ENCODE results near the gene KRTAP10-4. TPM values are rescaled to one million over a fixed set of nuclear protein-coding genes. Genes with fewer than 3 reads are reported as not detected.

Gene KRTAP10-4
- total and polyA plus RNA-seq, 2 donors (not counting 1 experiment from before 2014, with no cell fraction given): not detected

DNA sequence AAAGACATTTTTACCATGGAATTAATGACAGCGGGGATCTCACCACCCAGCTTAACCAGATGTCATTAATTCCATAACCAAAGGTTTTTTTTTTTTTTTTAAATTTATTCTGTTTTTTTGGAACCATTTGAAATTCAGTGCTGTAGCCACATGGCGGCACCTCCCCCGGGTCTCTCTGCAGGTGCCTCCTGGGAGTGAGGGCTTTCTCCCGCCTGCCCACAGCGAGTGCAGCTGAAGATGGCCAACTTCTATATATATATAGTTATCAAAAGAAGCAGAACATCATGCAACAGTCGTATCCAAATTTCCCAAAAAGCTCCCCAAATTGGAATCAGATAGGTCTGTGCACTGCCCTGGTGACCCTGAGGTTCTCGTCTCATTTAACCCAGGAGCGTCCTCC is 41.9 kb downstream of the KRTAP10-4 start:
- H4K20me1 ChIP-seq (ENCODE audit: control insufficient read depth, extremely low read depth, insufficient read depth, low read length): no peaks in the 10 kb centered on the region
- TF ChIP-seq, protein P1, sequence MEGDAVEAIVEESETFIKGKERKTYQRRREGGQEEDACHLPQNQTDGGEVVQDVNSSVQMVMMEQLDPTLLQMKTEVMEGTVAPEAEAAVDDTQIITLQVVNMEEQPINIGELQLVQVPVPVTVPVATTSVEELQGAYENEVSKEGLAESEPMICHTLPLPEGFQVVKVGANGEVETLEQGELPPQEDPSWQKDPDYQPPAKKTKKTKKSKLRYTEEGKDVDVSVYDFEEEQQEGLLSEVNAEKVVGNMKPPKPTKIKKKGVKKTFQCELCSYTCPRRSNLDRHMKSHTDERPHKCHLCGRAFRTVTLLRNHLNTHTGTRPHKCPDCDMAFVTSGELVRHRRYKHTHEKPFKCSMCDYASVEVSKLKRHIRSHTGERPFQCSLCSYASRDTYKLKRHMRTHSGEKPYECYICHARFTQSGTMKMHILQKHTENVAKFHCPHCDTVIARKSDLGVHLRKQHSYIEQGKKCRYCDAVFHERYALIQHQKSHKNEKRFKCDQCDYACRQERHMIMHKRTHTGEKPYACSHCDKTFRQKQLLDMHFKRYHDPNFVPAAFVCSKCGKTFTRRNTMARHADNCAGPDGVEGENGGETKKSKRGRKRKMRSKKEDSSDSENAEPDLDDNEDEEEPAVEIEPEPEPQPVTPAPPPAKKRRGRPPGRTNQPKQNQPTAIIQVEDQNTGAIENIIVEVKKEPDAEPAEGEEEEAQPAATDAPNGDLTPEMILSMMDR (conservative IDR thresholded peaks at IDR 0.05 in 1 of 2, IDR thresholded peaks at IDR 0.05 in 1 of 2; ENCODE audit: low read depth in 1 of 2, low read length in 2 of 2): no peak
- no peak for TF ChIP-seq EZH2 (IDR thresholded peaks at IDR 0.05; ENCODE audit: low read length, missing control alignments)
- H2AFZ ChIP-seq (ENCODE audit: low read length): no peak overlapping the region
- no peak overlapping the region for H3K4me3 ChIP-seq (replicated peaks in 1 of 4; ENCODE audit: control extremely low read depth in 1 of 4, insufficient read depth in 1 of 4, low read depth in 3 of 4, low read length in 4 of 4)
- H3K4me1 ChIP-seq (ENCODE audit: control insufficient read depth, extremely low read depth, insufficient read depth, low read length): no peaks in the 10 kb centered on the region
- no peaks in the 10 kb centered on the region for H3K27me3 ChIP-seq (ENCODE audit: control insufficient read depth, insufficient read depth, low read length)
- H3K79me2 ChIP-seq (ENCODE audit: control insufficient read depth, insufficient read depth, low read length): no peaks in the 10 kb centered on the region
- no peak for DNase-seq (ENCODE audit: low read depth in 2 of 2)
- H3K9ac ChIP-seq (ENCODE audit: insufficient read depth, low read length): no peak overlapping the region
- no peak overlapping the region for H3K4me2 ChIP-seq (ENCODE audit: extremely low read depth, insufficient read depth, low read length)
- no peak overlapping the region for H3K27ac ChIP-seq (ENCODE audit: insufficient read depth, low read length)
- no peaks in the 10 kb centered on the region for H3K9me3 ChIP-seq (ENCODE audit: control insufficient read depth, insufficient read depth, low read depth, low read length)
- no peaks in the 10 kb centered on the region for H3K36me3 ChIP-seq (ENCODE audit: control insufficient read depth, insufficient read depth, low read length)

DNA sequence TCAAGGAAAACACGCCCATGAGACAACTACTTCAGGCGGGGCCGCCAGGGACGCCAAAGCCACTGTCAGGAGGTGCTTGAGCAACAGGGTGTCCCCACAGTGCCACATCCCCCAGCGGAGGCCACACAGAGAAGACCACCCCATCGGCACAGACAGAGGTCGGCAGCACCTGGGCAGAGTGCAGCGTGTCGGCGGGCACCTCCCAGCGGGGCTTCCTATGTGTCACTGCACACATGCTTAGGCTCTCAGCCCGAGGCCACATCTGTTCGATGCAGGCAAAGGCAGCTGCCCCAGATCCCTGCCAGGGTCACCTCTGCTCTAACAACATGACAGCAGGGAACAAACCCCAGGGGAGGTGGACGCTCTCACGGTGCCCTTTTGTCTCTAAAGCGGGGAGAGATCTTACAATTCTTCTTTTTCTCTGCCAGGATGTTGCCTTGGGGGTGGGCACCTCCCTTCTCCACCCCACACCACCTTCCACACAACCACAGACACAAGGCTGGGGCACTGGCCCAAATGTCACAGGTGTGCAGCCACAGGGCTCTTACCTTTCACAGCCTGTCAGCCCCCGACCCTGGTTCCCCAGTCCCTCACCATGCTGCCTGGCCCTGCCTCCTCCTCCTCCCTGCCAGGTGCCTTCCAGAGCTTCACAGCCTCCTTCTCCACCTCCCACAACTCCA is 42.5 kb downstream of the KRTAP10-4 start:
- Histone ChIP-seq H3K9me3 (ENCODE audit: control insufficient read depth, insufficient read depth, low read depth, low read length) (no peaks in the 10 kb centered on the region), H3K9ac (ENCODE audit: insufficient read depth, low read length) (no peak overlapping the region), H3K36me3 (ENCODE audit: control insufficient read depth, insufficient read depth, low read length) (no peaks in the 10 kb centered on the region), H3K27ac (ENCODE audit: insufficient read depth, low read length) (no peak overlapping the region), H3K4me1 (ENCODE audit: control insufficient read depth, extremely low read depth, insufficient read depth, low read length) (no peaks in the 10 kb centered on the region), H4K20me1 (ENCODE audit: control insufficient read depth, extremely low read depth, insufficient read depth, low read length) (no peaks in the 10 kb centered on the region), H3K4me2 (ENCODE audit: extremely low read depth, insufficient read depth, low read length) (no peak overlapping the region), H3K79me2 (ENCODE audit: control insufficient read depth, insufficient read depth, low read length) (no peaks in the 10 kb centered on the region), H2AFZ (ENCODE audit: low read length) (no peak overlapping the region), H3K27me3 (ENCODE audit: control insufficient read depth, insufficient read depth, low read length) (no peaks in the 10 kb centered on the region), H3K4me3 (replicated peaks in 1 of 4; ENCODE audit: control extremely low read depth in 1 of 4, insufficient read depth in 1 of 4, low read depth in 3 of 4, low read length in 4 of 4) (no peak overlapping the region)
- no peak for DNase-seq (ENCODE audit: low read depth in 2 of 2)
- TF ChIP-seq EZH2 (IDR thresholded peaks at IDR 0.05; ENCODE audit: low read length, missing control alignments): no peak
- TF ChIP-seq, protein P1 (conservative IDR thresholded peaks at IDR 0.05 in 1 of 2, IDR thresholded peaks at IDR 0.05 in 1 of 2; ENCODE audit: low read depth in 1 of 2, low read length in 2 of 2): no peak

DNA sequence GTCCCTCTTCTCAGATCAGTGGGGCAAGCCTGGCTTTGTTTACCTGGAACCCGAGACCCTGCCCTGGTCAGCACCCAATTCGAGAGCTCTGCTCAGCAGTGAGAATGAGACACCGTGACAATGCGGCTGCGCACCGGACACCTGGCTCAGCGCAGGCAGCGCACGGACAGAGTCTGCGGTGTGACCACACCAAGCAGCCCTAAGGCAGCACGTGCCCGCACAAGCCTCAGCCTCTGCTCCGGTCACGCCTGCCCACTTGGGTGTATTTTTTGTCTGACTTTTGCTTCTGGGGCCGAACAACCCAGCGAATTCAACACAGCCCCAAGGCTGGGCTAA is 43.0 kb downstream of the KRTAP10-4 start:
- Histone ChIP-seq H3K9ac (ENCODE audit: insufficient read depth, low read length) (no peak overlapping the region), H3K27ac (ENCODE audit: insufficient read depth, low read length) (no peak overlapping the region), H4K20me1 (ENCODE audit: control insufficient read depth, extremely low read depth, insufficient read depth, low read length) (no peaks in the 10 kb centered on the region), H3K79me2 (ENCODE audit: control insufficient read depth, insufficient read depth, low read length) (no peaks in the 10 kb centered on the region), H3K4me3 (replicated peaks in 1 of 4; ENCODE audit: control extremely low read depth in 1 of 4, insufficient read depth in 1 of 4, low read depth in 3 of 4, low read length in 4 of 4) (no peak overlapping the region), H2AFZ (ENCODE audit: low read length) (no peak overlapping the region), H3K9me3 (ENCODE audit: control insufficient read depth, insufficient read depth, low read depth, low read length) (no peaks in the 10 kb centered on the region), H3K4me1 (ENCODE audit: control insufficient read depth, extremely low read depth, insufficient read depth, low read length) (no peaks in the 10 kb centered on the region), H3K36me3 (ENCODE audit: control insufficient read depth, insufficient read depth, low read length) (no peaks in the 10 kb centered on the region), H3K27me3 (ENCODE audit: control insufficient read depth, insufficient read depth, low read length) (no peaks in the 10 kb centered on the region), H3K4me2 (ENCODE audit: extremely low read depth, insufficient read depth, low read length) (no peak overlapping the region)
- TF ChIP-seq, protein P1 (conservative IDR thresholded peaks at IDR 0.05 in 1 of 2, IDR thresholded peaks at IDR 0.05 in 1 of 2; ENCODE audit: low read depth in 1 of 2, low read length in 2 of 2): no peak
- no peak for TF ChIP-seq EZH2 (IDR thresholded peaks at IDR 0.05; ENCODE audit: low read length, missing control alignments)
- no peak for DNase-seq (ENCODE audit: low read depth in 2 of 2)
